NCI-H187 treated with DMSO at 0.1 percent for 48 hours (cell line): ENCODE measurements around the gene GHRL.
"Not testable (repeated sequence)": the region's sequence is repeated elsewhere in the genome, so short reads cannot be mapped to it uniquely, and the experiment has no call there.

Source experiments
- DNase-seq: peaks from one replicate; lab custom pipeline; 2025; lab: John Stamatoyannopoulos, UW

Gene GHRL

GRCh38 chr3:10299175-10299574 lies 6.4 kb upstream of the GHRL start:
- no peak for DNase-seq

- DNase-seq = not testable (repeated sequence)
These were observed 5.3 kb upstream of the GHRL start for GRCh38 chr3:10298064-10298463.

GRCh38 chr3:10294030-10294586 lies 1.4 kb upstream of the GHRL start:
- DNase-seq = no peak

- no peak for DNase-seq
These were observed 1.1 kb downstream of the GHRL start for GRCh38 chr3:10291641-10292040.

- DNase-seq = no peak
These were observed 2.1 kb downstream of the GHRL start for GRCh38 chr3:10290481-10291176.

GRCh38 chr3:10289787-10290355 lies 2.9 kb downstream of the GHRL start:
- DNase-seq = no peak

DNA sequence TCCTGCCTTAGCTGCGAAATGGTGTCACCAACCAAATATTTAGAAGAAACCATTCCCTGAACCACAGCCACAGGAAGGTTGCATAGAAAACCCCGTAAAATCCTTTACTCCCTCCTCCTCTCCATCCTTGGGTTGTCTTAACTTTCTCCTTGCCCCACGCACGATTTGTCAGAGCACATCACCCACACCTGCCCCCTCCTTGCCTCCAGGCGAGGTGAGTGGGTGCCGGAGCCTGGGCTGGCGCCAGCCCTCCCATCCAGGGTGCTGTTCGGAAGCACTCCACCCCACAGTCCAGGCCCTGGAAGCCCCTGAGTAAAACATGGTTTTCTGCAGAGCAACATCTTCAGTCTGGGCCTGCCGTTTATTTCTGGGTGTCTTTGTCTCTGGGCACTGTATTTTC lies 3.7 kb downstream of the GHRL start:
- DNase-seq = no peak

GRCh38 chr3:10288575-10288960 lies 4.2 kb downstream of the GHRL start:
- DNase-seq = no peak

DNA sequence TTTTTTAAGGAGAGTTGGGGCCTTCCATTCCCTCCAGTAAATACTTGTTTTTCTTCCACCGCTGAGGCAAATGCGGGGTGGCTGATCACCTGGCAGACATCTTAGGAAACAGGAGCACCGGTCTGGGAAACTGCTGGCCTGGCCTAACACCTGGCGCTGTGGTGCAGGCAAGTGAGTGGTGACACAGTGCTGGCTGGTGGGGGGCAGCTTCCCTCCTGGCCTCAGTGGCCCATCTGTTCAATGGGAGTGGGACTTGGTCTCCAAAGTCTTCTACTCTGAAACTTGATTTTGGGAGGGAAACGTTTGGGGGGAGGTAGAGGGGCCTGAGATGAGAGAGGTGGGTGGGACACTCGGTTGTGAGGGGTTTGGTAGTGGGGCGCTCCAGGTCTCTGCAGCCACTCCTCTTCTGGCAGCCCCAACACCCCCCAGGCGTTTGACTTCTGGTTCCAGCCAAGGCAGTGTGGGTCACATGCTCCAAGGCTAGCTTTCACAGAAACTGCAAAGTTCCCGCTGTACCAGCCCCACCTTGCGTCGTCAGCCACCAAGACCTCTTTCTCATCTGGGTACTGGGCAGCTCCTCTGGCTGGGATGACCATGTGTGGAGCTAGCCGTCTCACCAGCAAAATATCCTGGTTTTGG lies 4.7 kb downstream of the GHRL start:
- DNase-seq = no peak

- DNase-seq = peak; percentile 2
These were observed 6.0 kb downstream of the GHRL start for GRCh38 chr3:10286596-10287295.

DNA sequence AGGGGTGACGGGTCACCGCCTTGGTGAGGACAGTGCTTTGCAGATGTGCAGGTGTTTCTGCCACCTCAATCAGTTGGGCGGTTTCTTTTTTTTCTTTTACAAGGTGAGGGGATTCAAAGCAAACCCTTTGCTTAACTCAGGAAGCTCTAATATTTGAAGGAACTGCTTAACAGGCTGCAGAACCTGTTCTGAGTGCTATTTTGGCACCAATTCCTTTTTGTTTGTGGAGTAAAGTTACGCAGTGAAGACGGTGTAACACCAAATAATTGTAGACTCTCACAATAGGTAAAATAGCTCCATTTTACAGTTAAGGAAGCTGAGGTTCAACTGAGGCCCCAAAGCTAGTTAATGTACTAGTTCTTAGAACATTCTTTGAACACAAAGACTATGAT lies 6.6 kb downstream of the GHRL start:
- DNase-seq = no peak

DNA sequence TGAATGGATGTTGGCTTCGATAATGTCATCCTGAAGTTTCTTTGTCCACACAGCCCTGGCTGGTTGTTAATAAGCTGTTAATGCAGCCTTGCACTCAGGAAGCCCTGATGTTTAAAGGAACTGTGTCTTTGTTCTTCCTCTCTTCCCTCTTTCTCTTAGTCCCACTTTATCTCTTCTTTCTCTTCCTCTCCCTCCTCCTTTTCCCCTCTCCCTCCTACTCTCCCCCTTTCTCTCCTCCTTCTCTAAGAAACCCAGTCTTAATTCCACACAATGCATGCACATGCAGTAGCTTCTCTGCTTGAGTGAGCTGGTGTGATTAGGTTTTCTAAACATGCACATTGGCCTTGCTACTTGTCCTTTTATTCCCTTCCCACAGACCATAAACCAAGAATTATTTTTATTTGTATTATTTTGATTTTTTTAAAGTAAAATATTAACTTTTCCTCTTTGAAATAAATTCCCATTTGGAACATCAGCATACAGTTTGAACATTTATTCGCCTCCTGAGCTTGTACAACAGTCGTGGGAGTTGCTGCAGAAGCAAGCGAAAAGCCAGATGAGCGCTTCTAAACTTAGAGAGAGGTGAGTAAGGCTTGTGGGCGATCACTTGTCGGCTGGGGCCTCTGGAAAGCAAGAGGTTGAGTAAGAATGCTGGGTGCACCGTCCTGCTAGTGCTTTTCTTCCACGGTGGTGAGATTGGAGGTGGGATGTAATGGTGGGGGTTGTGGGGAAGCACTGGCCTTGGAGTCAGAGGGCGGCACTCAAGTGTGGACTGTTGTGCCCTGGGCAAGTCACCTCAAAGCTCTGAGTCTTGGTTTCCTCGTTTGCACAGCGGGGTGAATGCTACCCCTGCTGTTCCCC lies 7.2 kb downstream of the GHRL start:
- no peak for DNase-seq

- no peak for DNase-seq
These were observed 8.3 kb downstream of the GHRL start for GRCh38 chr3:10284496-10284895.

DNA sequence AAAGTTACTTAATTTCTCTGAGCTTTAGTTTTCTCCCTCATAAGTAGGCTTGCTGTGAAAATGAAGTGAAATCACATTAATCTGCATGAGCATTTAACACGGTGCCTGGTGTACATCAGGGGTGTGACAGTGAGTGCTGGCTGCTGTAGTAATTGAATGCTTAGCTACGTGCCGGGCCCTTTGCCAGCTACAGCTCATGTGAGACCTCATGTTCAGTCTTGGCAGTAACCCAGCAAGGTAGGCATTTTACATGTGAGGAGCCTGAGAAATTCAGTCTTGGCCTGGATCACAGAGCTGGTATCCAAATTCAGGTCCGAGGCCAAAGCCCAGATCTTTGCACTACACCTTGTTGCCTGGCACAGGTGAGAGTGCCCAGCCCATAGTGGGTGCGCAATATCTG lies 9.1 kb downstream of the GHRL start:
- no peak for DNase-seq

DNA sequence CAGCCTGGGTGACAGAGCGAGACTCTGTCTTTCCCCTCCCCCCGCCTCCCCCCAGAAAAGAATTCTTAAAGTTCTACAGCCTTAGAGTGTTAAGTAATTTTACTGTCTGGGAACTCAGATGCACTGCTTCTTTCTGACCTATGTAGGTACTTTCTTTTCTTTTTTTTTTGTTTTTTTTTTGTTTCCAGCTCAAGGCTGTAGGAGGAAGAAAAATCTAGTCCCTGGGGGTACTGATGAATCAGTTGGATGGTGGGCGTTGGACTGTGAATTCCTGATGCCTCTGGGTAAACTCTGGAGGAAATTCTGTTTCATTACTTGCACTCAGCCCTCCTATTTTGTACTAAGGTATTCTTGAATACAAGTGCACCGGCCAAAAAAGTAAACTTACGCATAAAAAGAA lies 10.8 kb downstream of the GHRL start:
- DNase-seq = no peak

GRCh38 chr3:10280571-10280970 lies 12.2 kb downstream of the GHRL start:
- DNase-seq = no peak

DNA sequence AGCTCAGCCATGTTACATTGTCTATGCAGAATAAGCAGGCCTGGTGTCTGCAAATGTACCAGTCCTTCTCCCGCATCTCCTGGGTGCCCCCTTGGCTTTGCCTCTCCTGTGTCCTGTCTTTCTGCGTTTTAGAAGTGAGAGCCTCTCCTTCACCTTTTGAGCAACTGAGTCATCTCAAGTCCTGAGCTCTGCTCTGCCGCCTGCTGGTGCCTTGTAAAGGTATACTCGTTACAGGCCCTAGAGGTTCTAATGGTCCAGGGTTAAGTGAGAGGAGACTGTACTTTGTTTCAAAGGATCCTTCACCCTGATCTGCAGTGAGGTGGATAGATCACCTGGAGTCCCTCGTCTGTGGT lies 12.6 kb downstream of the GHRL start:
- DNase-seq = no peak

DNA sequence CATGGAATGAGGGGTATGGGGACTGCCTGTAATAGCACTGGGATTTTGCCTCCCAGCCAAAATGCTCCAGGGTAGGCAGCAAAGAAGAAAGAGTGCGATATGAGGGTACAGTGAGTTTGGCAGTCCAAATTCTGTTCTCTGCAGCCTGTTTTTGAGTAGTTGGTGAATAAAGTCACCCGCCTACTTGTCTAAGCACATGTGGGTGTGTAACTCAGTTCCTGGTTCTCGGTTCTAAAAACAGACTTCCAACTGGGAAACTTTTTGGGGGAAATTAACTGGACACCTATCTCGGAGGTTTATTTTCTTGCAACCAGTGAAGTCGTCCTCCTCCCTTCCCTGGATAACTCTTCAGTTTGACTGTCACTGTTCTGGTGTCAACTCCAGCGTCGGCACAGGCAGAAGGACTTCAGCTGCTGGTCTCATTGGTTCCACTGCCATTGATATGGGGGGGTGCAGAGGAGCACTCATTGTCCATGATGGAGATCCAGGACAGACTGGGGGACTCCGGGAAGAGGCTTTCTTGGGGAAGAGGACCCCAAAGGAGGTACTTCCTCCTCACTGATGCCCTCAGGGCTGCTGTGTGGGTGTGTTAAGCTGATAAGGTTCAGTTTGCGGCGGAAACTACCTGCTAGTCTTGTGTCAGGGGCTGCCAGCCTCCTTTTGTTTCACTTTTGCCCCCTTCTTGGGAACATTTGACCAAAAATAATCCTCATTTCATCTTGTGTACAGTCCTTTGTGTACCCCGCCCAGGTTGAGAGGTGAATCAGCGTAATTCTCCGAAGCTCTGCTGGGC lies 13.2 kb downstream of the GHRL start:
- DNase-seq = no peak

GRCh38 chr3:10278501-10278900 lies 14.2 kb downstream of the GHRL start:
- no peak for DNase-seq

- DNase-seq = no peak
These were observed 15.6 kb downstream of the GHRL start for GRCh38 chr3:10277115-10277625.

DNA sequence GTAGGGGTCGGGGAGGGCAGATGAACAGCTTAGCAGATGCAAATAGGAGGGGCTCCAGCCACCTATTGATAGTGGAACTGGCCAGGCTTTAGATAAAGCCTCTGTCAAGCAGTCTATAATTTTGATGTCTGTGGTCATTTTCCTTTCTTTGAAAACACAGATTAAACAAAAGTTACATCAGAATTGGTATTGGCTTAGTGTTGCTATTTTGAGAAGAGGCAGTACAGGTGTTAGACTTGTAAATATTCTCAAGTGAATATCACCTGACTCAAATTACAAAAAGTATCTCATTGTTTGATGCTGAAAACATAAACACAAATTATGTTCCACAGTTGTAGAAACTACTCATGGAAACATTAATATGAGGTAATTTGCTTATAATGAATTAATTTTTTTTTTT lies 18.1 kb downstream of the GHRL start:
- no peak for DNase-seq
